Right renal cortex interstitium (tissue), 3 donors: ENCODE results near the gene B9D2. TPM values are rescaled to one million over a fixed set of nuclear protein-coding genes. Genes with fewer than 3 reads are reported as not detected.
"Not testable (repeated sequence)": the region's sequence is repeated elsewhere in the genome, so short reads cannot be mapped to it uniquely, and the experiment has no call there.

Experiments
- DNase-seq, 3 donors: peaks; one replicate each; pipeline ENCODE4 v3.0.0-alpha.2; 2013; ENCODE audit warnings: low read depth in 3 of 3, low spot score in 2 of 3
- polyA plus RNA-seq, 3 donors: library from polyadenylated mRNA; unstranded; fragments of 120-200 nt; gene quantifications; one replicate each; pipeline ENCODE4 v1.2.1, GENCODE V29; 2013; ENCODE audit not compliant: insufficient read length in 3 of 3

Gene B9D2
- polyA plus RNA-seq, 3 donors: 5.5 to 7.9 (median 6.1) TPM

DNA sequence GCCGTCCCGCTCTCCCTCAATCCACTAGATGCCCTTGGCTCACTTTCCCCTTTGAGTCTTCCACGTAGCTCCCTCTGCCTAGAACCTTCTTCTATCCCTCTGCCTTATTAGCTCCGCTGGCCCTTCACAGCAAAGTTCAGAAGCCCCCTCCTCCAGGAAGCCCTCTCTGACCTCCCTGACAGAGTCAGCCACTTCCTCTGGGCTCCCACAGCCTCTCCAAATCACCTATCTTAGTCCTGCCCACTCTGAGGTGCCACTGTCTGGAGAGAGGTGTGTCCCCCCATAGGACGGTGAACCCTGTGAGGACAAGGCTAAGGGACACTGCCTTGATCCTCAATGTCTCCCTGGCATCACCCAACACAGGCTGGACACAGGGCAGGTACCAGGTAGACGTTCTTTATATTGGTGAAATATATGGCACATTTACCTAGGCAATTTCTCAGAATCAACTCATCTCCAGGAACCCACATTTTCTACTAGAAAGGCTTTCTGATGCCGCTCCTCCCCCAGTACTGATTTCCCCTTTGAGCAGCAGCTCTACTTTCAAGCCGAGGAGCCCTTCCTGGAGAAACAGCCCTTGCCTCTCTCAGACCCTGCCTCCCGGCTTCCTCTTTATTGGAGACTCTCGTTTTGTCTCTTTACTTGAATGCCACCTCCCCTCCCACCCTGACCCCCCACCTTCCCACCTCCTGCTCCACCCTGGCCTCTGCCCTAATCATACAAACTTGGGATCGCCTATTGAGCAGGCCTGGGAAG, 6.8 kb downstream of the B9D2 start:
- no peak for DNase-seq

DNA sequence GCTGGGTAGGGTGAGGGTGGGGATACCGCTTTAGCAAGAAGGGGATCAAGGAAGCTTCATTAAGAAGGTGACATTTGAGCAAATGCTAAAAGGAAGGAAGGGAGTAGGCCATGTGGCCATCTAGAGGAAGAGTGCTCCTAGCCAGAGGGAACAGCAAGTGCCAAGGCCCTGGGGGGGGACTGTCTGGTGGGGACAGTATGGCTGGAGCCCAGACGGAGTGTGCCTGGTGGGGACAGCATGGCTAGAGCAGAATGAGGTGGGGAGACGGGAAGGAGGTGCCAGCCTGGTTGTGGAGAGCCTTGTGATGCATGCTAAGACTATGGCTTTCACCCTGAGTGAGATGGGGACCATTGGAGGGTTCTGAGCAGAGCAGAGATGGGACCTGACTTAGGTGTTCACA, 8.1 kb downstream of the B9D2 start:
- no peak for DNase-seq

DNA sequence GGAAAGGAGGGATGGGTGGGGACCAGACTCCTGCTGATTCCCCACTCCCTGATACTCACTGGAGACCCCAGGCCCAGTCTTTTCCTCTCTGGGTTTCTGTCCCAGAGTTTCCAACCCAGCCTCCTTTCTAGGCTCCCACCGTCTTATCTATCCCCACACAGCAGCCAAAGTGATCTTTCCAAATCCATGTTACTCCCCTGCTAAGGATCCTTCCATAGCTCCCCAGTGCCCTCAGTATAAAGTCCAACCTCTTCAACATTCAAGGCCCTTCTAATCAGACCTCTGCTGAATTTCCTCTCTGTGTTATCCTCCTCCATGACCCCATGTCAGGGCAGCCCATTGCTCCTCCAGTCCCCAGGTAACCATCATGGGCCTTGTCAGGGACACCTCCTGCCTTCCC, 8.9 kb downstream of the B9D2 start:
- DNase-seq: no peak

DNA sequence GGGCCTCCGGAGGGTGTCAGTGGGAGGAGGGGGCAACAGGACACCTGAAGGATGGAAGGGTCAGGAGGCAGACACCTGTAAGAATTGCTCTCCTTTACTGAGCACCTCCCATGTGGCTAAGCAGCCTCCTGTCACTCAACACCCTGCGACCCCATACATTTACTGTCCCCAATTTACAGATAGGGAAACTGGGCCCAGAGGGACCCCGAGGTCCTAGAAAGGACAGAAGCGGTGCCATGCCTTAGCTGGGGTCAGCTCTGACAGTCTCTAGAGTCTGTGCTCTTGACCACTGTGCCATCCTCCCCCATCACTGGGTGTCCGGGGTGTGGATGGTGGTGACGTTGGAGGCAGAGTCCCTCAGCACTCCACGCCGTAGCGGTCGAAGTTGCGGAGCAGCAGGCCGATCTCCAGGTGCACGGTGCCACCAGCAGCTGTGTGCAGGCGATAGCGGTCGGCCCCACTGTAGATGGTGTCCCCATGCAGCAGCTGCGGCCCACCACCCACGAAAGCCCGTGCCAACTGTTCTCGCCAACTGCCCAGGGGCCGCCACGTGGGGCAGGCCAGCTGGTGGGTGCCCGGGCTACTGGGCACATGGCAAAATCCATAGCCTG, 9.5 kb downstream of the B9D2 start:
- DNase-seq: no peak

DNA sequence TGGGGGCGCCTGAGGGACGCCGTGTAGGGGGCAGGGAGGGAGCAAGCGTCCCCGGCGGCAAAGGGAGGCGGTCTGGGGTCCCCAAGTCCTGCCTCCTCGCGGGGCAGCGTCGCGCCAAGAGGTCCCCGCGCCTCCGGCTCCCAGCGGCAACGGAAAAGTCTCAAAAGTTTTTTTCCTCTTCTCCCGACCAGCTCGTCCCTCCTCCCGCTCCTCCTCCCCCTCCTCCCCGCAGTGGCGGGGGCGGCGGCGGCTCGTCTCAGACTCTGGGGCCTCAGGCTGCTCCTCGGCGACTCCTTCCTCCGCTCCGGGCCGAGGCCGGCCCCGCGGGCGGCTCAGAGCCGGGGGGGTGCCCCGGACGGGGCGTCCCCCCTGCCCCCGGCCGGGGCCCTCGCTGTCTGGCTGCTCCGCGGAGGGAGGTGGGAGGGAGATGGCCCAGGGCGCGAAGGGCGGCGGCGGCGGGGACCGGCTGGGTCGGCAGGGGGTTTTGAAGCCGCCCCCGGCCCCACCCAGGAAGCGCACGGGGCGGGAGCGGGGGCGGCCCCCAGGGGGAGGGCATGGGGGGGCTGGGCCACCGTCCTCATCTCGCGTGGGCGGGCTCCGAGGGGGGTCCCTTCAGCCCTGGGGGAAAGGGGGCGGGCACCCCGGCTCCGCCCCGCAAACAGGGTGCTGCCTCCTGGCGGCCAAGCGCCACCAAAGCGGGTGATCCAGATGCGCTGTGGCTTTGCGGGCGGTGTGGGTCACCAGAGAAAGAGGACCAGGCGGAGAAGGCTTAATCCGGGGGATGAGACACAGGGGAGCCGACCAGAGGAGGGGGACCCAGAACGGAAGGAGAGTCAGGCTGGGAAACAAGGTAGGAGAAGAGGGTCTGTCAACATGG, 10.2 kb downstream of the B9D2 start, which contains the start of gene TGFB1:
Gene TGFB1 (minus strand): TSS at position 457 of the 877 bp plus-strand sequence. CDS start 878 bp downstream, outside the sequence.
- no peak for DNase-seq

DNA sequence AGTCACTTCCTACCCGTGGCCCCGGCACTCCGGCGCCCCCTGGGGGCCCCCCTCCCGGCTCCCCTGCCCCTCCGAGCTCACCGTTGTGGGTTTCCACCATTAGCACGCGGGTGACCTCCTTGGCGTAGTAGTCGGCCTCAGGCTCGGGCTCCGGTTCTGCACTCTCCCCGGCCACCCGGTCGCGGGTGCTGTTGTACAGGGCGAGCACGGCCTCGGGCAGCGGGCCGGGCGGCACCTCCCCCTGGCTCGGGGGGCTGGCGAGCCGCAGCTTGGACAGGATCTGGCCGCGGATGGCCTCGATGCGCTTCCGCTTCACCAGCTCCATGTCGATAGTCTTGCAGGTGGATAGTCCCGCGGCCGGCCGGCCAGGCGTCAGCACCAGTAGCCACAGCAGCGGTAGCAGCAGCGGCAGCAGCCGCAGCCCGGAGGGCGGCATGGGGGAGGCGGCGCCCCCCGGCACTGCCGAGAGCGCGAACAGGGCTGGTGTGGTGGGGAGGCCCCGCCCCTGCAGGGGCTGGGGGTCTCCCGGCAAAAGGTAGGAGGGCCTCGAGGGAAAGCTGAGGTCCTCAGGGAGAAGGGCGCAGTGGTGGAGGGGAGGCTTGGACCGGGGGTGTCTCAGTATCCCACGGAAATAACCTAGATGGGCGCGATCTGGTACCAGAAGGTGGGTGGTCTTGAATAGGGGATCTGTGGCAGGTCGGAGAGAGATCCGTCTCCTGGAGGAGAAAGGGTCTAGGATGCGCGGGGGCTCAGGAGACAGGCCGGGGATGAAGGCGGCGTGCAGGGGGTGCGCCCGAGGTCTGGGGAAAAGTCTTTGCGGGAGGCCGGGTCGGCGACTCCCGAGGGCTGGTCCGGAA, 11.1 kb downstream of the B9D2 start:
- no peak for DNase-seq

DNA sequence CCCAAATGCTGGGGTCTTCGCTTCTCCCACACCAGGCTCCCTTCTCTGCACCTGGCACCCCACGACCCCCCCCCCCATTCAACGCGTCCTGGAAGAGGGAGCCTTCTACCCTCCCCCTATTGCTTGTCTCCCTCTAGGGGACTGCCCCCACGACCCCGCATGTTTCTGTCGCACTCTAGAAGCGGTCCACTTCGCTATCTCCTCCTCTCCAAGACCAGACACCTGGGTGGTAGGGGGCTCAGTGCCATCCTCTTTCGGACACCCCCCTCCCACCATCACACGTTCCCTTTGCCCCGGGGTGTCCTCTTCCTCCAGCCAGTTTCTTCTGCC, 11.7 kb downstream of the B9D2 start:
- DNase-seq: no peak

DNA sequence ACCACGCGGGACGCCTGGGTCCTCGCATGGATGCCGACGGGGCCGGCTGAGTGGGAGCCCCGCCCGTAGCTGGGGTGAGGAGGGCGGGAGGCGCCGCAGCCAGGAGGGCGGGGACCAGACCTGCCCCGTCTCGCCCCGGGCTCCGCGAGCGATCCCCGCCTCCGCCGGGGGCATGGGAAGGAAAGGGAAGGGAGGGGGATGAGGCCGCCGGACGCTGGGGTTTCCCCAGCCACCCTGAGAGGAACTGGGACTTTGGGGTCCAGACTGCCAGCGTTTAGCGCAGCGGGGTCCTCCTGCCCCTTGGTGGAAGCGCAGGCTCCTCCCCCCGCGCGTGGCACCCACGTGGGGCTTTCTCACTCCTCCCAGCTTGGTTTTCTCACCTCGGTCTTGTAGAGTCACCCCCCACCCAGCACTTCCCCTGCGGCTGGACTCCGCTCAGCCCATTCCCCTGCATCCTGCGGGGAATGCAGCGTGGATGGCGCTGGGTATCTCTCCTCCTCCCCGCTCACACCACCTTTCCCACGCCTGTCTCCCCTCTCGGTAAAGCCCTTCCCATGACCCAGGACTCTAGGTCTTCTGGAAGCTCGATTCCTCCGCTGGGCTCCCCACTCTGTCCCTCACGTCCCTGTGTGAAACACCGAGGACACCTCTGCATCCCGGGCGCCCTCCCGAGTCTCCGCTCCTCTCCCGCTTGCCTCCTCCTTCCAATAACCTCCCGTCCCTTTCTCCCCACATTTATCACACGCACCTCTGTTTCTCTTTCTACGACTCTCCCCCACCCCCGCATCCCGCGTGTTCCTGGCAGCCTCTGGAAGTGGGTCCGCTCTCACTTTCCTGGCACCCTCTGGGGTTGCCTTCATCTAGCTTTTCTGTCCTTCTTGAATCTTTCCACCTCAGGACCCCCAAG, 12.4 kb downstream of the B9D2 start:
- no peak for DNase-seq

DNA sequence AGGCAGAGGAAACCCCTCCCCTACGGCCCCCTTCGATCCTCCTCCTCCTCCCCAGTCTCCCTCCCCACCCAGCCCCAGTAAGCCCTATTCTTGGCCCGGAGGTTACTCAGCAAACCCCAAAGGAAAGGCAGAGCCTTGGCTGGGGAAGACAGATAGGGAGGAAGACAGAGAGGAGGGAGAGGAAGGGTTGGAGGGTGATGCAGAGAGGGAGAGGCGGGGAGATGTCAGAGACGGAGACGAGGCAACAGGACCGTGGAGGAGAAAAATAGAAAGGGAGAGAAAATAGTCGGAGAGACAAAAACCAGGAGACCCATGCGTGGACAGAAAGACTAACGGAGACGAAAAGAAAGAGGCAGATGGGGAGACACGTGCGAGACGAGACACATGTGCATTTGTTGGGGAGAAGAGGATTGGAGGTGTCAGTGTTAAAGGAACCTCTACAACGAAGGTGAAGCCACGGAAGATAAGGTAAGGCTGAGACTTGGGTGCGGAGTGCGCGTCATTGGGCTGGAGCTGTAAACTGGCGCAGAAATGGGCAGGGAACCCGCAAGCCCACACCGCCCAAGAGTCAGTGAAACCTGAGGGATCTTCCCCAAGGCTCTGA, 13.1 kb downstream of the B9D2 start:
- DNase-seq: no peak

DNA sequence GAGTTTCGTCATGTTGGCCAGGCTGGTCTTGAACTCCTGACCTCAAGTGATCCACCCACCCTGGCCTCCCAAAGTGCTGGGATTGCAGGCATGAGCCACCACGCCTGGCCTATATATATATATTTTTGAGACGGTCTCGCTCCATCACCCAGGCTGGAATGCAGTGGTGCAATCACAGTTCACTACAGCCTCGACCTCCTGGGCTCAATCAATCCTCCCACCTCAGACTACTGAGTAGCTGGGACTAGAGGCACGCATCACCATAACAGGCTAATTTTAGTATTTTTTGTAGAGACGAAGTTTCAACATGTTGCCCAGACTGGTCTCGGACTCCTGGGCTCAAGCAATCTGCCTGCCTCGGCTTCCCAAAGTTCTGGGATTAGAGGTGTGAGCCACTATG, 17.0 kb downstream of the B9D2 start:
- not testable (repeated sequence) for DNase-seq

DNA sequence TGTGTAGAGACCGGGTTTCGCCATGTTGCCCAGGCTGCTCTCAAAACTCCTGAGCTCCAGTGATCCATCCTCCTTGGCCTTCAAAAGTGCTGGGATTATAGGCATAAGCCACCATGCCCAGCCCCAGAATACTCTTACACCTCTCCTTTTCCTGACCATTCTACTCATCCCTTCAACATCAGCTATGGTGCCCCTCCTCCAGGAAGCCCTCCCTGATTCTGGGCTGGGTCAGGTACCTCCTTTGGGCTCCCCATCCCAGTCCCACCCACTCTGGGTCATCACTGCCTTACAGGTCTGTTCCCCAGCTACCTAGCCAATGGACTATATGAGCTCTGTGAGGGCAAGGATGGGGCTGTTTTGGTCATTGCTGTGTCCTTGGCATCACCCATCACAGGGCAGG, 19.8 kb downstream of the B9D2 start:
- DNase-seq: no peak

DNA sequence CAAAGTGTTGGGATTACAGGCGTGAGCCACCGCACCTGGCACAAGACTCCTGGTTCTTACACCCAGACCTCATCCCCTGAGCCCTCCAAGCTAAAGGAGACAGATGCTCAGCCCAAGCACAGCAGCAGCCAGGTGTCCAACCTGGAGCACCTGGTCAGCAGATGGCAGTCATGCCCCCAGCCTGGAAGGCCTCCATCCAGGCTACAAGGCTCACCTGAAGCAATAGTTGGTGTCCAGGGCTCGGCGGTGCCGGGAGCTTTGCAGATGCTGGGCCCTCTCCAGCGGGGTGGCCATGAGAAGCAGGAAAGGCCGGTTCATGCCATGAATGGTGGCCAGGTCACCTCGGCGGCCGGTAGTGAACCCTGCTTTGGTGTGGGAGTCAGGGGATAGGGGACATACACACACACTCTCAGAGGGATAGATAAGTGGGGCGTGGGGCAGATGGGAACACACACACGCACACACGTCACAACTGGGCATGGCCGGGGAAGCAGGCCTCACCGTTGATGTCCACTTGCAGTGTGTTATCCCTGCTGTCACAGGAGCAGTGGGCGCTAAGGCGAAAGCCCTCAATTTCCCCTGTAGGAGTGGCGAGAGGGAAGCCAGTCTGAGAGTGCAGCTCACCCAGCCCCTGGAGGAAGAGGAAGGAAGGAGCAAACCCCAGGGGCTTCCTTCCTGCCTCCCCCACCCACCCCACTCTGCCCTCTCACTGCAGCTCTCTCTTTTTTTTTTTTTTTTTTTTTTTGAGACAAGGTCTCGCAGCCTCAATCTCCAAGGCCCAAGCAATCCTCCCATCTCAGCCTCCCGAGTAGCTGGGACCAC, 22.1 kb downstream of the B9D2 start:
- no peak for DNase-seq

DNA sequence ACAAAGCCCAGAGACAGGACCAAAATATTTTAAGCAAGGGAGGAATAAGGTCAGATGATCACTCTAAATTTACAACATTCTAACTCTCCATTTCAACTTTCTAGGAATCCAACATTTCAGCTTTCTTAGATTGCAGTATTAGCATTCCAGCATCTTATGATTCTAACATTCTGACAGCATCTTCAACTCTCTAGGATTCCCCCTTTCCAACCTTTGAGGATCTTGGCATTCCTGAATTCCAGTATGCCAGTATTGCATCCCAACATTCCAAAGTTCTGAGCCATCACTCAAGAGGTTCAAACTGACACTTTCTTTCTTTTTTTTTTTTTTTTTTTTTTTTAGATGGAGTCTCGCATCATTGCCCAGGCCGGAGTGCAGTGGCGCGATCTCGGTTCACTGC, 24.0 kb downstream of the B9D2 start:
- DNase-seq: no peak

DNA sequence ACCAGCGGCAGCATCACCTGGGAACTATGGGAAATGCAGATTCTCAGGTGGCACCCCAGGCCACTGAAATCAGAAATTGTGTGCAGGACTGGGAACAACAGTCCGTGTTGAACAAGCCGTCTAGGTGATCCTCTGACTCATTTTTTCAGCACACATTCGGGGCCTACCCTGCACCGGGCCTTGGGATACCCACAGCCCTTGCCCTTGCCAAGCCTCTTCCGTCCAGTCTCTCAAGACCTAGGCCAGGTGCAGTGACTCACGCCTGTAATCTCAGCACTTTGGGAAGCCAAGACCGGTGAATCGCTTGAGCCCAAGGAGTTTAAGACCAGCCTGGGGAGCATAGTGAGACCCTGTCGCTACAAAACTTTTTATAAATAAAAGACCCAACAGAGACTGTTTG, 28.5 kb downstream of the B9D2 start:
- DNase-seq: no peak

DNA sequence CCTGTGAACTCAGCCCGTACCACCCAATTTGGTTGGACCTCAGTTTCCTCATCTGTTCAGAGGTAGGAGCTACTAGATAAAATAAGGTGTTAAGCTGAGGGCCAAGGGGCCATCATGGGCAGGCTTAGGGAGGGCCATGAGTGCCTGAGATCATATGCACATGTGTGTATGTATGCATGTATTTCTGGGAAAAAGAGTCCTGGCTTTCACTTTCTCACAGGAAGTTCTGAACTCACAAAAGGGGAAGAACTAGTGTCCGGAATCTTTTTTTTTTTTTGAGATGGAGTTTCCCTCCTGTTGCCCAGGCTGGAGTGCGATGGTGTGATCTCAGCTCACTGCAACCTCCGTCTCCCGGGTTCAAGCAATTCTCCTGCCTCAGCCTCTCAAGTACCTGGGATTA, 29.2 kb downstream of the B9D2 start:
- DNase-seq: no peak

DNA sequence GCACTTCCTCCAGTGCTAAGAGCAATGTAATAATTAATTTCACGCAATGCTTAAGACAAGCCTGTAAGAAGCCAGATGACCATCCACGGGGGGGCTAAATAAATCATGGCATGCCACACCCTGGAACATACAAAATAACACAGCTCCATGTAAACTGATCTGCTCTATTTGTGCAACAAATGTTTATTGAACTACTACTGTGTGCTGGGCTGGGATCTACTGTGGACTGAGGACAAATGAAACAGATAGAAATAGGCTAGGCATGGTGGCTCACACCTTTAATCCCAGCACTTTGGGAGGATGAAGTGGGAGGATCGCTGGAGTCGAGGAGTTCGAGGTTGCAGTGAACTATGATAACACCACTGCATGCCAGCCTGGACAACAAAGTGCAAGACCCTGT, 31.5 kb downstream of the B9D2 start:
- DNase-seq: no peak

DNA sequence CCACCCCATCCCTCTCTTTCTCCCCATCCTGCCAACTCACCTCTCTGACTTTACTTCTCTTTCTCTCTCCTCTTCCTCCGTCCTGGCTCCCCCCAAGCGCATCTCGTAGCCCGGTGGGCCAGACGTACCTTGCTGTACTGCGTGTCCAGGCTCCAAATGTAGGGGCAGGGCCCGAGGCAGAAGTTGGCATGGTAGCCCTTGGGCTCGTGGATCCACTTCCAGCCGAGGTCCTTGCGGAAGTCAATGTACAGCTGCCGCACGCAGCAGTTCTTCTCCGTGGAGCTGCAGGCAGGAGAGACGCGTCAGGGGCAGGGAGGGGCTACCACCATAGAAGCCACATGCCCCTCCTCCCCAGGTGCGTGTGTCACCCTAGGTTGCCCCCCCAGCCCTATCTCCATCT, 31.9 kb downstream of the B9D2 start:
- no peak for DNase-seq

DNA sequence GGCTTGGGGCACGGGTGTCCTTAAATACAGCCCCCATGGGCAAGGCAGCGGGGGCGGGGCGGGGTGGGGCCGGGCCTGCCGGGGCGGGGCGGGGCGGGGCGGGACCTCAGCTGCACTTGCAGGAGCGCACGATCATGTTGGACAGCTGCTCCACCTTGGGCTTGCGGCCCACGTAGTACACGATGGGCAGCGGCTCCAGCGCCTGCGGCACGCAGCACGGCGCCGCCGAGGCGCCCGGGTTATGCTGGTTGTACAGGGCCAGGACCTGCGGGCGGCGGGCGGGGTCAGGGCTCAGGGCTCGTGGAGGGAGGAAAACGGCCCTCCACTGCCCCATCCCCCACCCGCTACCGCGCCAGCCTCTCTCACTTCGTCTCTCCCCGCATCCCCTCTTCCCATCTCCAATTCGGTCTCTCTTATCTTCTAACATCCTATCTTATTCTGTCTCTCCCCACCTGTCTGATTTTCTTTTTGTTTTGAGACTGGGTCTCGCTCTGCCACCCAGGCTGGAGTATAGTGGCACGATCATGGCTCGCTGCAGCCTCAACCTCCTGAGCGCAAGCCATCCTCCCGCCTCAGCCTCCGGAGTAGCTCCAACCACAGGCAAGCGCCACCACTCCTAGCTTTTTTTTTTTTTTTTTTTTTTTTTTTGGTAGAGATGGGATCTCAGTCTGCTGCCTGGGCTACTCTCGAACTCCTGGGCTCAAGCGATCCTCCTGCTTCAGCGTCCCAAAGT, 32.8 kb downstream of the B9D2 start:
- no peak for DNase-seq
